Fibroblast of peridontal ligament (primary cell): Measurements from ENCODE around the gene VSTM4.

Experiments
- DNase-seq: peaks from one replicate; pipeline ENCODE4 v3.0.0-alpha.2; 2010; ENCODE audit errors: extremely low read depth

Gene VSTM4

DNA sequence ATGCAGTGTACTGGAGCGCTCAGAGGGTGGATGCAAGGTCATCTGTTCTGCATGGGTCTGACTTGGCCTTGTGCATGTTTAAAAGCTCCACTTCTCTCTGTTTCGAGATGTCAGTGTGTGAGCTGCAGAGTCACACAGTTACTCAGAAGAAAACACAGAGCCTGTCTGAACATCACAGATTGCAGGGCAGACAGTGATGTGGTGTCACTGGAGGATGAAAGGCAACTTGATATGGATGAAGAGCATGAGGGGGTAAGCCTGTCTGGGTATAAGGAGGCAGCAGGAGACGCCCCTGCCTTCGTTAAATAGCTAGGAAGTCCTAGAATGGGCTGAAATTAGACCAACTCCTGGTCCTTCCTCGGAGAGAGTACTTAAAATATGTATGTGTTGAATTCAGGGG, 108.2 kb downstream of the VSTM4 start:
- DNase-seq, result no peak

DNA sequence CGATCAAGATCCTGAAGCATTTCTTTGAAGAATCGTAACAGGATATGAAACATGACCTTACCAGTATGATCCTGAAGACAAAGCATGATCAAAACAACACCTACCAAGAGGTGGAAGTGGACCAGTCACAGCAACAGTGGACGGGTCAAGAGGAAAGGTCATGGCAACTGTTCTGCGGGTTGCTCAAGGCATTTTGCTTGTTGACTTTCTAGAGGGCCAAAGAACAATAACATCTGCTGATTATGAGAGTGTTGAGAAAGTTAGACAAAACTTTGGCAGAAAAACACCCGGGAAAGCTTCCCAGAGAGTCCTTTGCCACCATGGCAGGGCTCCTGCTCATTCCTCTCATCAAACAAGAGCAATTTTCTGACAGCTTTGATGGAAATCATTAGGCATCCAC, 110.1 kb downstream of the VSTM4 start:
- no peak for DNase-seq

DNA sequence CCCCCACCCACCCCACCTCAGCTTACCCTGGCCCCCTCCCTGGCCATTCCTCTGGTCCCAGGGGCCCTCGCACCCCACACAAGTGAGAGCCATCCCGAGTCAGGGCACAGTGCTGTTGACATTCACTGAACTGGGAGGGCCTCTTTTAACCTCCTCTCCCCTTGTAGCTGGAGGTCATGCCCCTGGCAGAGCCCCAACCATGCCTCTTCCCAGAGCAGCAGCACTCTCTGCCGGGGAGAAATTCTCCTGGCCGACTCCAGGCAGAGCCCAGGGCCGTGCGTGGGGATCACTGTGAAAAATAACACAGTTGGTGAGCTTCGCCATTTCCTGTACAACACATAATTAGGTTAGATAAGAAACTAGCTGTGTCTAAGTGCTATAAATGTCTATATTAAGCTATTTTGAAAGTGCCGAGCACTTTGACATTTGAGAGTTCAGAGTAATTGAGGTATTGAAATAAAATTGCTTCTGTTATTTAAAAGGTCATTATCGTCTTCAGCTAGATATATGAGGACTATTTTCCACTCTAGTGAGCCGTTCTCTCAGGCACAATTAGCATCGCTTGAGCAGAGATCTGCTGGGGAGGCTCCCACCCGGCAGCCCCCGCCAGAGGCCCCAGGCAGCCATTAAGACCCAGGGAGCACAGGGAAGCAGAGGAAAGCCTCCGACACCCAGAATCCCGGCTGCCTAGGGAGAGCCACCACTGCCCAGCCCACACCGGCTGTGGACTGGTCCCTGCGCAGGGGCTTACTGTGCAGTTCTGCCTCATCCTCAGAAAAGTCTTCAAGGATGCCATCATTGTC, 113.3 kb downstream of the VSTM4 start:
- DNase-seq, result no peak

DNA sequence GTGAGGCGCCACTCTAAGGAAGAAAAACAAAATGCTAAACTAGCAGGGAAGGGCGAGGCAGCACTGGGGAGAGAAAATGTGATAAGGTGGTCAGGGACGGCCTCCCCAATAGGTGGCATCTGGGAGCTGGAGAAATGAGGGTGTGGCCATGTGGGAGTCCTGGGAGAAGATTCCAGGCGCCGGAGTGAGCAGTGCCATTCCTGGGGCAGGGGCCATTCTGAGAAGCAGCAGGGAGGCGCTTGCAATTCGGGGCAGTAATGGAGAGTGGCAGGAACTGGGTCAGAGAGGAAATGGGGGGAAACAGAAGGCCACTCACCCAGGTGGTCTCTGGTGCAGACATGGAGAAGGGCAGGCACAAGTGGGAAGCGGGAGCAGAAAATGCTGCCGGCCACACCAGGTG, 113.9 kb downstream of the VSTM4 start:
- no peak for DNase-seq

DNA sequence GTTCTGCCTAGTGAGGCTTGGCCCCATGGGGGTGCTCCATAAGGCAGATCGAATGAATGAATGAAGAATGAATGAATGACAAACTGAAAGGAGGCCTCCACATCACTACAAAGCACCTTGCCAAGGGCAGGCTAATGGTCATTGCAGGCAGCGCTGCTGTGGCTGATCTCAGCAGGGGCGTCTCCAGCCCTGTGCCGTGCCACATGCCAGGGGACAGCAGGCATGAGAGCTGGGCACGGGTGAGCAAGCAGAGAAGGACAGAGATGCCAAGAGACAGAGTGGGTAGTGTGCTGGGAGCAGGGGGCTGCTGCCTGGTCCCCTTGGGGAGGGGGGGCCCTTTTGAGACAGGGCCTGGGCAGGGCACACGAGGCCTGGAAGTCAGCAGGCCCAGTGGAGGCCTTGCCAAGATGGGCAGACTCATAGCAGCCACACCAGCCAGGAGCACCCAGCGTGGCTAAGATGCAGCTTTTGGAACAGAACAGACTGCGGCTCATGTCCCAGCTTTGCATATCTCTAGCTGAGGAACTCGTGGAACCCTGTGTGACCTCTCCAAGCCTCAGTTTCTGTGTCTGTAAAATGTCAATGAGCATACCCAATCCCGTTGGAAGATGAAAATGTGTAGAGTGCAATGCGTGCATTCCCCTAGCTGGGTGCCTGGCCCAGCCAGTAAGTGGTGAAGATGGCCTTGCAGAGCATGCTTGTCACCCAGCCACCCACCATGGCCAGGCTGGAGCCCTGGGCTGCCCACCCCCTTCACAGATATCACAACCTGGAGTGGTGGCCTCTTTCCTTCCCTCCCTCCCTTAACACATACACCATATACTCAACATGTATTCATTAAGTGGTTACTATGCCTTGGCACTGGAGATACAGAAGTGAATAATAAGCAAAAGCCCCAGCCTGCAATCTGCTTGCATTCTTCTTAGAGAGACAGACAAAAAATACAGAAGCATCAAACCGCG, 114.6 kb downstream of the VSTM4 start:
- no peak for DNase-seq

DNA sequence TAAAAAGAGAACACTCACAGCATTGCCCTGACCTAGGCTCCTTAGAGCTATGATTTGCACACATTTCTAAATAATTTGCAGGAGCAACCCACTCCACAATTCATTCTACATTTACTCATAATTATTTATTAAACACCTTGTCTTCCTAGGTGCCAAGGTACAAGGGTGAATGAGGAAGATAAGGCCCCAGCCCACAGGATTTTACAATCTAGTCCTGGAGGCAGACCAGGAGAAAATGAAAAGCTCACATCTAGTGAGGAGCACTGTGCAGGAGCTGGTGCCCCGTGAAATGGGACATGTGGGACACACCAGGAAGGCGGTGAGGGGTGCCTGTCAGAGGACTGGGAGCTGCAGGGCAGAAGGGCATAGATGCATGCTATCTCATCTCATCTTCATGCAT, 116.0 kb downstream of the VSTM4 start:
- no peak for DNase-seq

DNA sequence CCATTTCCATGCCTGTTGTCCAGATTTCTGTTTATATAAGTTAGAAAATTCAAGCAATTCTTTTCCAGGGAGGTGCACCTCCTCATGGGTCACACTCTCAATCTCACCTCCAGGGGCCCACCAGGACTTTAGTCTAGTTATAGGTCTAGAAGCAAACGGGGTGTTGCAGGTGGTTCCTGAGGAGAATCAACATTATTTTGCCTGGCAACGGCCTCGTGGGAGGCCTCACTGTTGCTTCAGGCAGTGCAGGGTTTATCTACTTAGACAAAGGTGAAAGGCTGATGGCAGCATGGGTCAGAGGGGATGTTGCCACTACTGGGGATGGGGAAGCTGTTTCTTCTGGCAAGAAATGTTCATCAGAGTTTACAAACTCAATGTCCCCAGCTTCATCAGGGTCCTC, 119.0 kb downstream of the VSTM4 start:
- DNase-seq, result no peak

DNA sequence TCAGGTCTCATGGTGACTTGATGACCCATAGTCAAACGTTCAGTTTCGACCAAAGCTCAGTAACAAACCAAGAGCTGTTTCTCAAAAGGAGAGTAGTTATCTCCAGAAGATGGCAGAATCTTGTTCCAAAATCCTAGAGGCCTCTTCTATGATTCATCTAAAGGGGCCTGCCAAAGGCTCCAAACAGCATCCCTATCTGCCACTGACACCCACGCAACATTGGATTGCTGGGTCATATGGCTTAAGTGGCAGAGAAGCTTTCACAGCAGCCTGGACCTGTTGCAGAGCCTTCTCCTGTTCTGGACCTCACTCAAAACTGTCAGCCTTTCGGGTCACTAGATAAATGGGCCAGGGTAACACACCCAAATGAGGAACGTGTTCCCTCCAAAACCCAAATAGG, 121.7 kb downstream of the VSTM4 start:
- DNase-seq, result no peak

DNA sequence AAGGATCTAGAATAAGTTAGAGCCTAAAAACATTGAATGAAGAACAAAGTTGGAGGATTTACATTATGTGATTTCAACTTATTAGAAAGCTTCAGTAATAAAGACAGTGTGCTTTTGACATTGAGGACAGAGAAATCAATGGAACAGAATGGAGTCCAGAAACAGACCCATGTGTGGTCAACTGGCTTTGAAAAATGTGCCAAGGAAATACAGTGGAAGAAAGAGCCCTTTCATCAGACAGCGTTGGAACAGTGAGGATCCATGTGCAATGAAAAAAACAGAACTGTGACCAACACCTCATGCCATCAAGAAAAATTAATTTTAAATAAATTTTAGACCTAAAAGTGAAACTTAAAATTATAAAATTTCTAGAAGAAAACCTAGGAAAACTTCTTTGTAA, 125.1 kb downstream of the VSTM4 start:
- DNase-seq, result no peak

DNA sequence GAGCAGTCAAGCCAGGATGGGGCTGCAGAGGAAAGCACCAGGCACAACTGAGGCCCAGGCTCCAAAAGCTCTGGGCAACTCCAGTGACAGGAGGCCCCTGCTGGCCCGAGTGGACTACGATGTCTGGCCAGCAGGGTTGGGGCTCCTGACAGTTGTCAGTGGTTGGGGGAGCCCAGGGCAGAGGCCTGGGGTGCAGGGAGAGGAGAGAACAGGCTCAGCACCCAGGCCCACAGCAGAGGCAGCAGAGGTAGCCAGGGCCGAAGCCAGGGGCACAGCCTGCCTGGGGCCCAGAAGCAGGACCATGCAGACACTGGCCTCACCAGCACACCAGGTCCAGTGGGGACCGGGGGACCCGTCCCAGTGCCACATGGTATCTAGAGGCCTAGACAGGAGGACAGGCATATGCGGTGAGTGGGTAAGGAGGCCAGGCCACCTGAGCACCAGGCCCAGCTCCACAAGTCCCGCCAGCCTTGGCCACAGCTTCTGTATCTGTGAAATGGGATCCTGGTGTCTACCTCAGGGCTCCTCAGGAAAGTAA, 129.6 kb downstream of the VSTM4 start:
- no peak for DNase-seq

DNA sequence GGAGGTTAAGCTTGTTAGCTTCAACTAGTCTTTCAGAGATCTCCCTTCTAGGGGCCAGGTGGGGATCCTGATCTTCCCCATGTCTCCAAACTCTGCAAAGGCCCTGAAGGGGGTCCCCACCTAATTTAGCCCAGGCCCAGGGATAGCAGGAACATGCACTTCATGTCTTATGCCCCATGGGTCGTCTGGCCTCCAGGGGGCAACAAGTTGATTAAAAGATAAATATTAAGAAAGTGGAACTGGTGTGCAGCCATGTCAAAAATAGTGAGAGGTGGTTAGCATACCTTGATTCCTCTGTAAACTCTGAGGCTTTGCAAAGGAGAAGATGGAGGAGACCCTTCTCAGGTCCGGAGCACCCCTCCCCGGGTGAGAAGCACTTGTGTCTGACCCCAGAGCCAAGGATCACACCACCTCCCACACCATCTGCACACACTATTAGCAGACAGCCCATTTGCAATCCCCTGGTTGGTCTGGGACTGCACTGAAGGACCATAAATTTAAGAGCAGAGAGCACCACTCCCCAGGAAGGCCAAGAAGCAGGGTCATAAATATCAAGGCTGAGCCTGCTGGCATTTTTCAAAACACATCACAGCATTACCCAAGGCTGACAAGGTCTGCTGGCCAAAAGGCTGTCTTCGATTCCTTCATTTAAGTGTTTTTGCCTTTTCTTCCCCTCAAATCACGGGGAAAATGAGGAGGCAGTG, 131.5 kb downstream of the VSTM4 start:
- no peak for DNase-seq

DNA sequence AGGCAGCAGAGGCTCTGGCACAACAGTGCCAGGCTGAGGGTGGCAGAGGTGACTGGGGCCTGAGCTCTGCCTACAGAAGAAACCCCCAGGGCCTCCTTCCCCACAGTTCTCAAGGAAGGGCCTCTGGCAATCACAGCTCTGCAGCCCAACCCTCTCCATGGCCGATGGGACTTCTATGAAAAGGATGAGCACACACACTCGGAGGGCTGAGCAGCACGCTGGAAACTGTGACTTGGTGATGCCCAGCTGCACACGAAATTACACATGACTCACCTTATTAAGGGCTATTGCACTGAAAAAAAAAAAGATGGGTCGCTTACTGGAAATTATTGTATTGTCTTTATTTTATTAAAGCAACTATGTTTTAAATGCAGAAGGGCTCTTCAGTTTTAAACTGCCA, 132.7 kb downstream of the VSTM4 start:
- DNase-seq, result no peak

DNA sequence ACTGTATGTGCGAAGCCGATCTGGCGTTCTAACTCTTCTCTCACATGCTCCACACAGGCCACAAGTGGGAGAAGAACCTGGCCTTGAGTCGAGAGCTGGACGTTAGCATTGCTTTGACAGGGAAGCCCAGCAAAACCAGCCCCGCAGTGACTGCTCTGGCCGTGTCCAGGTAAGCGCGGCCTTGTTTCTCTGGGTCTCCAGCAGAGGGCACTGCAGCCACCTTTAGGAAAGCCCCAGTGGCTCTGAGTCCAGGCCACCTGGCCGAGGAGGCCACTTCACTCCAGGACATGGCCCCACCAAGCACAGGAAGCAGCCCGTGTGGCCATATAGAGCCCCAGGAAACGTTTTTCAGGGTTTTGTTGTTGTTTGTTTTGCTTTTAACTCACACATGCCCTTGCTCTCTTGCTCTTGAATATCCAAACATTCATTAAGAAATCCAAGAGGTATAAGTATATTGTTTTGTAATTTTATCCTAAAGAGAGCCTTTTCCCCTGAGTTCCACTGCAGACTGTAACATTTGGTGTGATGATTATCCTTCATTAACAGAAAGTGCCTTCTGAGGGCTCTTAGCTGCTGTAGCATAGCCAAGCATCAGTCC, 133.9 kb downstream of the VSTM4 start:
- DNase-seq, result peak; percentile 40

DNA sequence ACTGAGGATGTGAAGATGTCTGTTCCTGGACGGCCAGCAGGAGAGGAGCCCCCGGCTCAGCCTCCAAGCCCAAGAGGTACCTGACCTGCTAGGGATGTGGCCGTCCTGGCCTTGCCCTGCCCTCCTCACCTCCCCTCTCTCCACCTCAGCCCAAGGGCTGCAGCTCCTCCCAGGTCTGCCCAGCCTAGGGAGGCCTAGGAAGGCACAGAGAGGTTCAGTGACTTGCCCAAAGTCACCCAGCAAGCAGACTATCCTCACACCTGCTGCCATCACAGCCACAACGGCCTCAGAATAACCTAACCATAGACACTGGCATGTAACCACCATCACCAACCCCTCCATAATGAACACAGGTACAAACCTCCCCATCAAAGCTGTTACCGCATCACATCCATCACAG, 137.0 kb downstream of the VSTM4 start:
- no peak for DNase-seq

DNA sequence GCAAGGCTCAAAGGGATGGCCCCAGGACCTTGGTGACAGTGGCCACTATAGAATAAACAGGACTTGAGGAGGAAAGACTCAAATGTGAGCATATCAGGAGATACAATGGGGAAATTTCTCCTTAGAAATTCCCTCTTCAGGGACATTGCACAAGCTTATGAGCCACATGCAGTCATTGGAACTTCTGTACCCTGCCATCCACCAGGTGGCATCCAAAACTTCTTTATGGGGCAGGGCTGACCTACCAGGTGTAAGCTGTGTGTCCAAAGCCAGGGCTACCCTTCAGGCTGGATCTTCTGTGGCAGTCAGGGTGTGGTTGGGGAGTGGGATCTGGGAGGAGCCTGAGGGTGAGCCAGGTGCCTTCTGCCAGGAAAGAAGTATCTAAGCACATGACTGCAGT, 139.1 kb downstream of the VSTM4 start:
- peak; percentile 23 for DNase-seq

DNA sequence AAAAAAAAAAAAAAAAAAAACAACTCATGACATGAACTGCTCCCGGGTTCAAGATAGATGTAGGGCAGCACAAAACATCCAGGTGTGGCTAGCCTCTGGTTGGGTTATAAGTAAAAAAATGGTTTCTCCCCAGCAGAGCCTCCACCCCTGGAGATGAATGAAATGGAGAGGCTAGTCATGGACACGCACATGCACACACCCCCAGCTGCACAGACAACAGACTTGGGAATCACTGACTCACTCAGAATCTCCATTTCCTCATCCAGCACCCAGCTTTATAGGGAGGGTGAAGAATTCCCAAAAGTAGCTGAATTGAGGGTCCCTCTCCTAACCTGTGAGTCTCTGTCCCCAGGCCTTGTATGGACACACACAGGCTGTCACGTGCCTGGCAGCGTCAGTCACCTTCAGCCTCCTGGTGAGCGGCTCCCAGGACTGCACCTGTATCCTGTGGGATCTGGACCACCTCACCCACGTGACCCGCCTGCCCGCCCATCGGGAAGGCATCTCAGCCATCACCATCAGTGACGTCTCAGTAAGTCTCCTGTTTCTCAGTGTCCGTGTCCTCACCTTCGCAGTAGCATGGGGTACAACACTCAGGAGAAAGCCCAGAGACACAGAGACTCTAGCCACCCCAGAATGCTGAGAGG, 140.7 kb downstream of the VSTM4 start:
- no peak for DNase-seq

DNA sequence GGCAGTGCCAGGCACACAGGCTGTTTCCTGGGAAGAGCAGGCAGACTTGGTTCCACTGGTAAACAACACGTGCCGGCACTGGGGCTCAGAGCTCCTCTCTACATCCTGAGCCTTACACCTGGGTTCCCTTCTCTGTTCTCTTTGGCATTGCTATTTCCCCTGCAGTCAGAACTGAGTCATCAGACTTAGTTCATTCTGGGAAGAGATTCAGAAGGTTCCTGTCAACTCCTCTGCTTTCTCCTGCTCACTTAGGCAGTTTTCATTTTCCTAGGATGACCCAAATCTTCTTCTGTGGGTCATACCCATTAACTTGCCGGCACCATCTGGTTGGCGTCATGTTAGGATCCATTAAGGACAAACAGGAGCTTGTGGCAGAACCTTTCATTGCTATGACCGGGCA, 142.3 kb downstream of the VSTM4 start:
- no peak for DNase-seq

DNA sequence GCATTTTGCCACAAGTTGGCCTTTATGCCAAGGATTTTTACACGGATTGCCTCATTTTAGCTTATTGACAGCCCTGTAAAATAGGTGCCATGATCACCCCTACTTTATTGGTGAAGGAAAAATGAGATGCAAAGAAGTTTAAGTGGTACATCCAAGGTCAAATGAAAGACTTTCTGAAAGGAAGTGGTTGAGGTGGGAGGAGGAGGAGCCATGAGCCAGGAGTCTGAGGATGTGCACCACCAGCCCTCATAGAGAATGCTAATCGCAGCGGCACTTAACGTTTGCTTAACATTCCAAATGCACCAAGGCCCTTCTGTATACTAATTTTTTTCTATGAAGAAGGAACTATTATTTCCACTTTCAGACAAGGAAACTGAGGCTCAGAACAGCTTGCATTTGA, 144.7 kb downstream of the VSTM4 start:
- DNase-seq, result no peak

DNA sequence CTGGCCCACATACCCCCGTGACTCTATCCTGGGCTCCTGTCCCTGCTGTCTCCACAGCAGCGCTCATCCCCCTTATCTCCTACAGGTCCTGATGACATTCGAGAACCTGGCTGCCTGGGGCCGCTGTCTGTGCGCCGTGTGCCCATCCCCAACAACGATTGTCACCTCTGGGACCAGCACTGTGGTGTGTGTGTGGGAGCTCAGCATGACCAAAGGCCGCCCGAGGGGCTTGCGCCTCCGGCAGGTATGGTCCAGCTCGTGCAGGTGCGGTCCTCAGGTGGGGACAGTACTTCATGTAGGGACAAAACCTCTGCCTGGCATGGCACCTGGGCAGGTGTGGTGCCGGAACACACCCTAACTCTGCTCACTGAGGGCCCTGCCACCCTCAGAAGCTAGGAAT, 145.3 kb downstream of the VSTM4 start:
- DNase-seq, result no peak

DNA sequence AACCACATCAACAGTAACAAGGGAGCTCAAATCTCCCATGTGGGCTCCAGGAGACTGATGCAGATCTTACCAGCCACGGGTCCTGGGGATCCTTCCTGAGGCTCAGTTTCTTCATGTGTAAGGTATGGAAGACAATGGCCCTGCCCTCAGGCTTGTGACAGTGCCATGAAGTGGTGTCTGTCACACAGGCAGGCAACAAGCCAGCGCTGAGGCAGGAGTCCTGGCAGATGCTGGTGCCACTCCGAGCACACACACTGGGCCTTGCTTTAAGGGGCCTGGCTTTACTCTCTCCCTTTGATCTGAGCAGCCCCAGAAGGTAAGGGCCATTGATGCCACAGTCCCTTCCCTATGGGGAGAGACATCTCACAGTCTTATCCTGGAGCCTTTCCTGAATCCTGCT, 147.3 kb downstream of the VSTM4 start:
- DNase-seq, result no peak

DNA sequence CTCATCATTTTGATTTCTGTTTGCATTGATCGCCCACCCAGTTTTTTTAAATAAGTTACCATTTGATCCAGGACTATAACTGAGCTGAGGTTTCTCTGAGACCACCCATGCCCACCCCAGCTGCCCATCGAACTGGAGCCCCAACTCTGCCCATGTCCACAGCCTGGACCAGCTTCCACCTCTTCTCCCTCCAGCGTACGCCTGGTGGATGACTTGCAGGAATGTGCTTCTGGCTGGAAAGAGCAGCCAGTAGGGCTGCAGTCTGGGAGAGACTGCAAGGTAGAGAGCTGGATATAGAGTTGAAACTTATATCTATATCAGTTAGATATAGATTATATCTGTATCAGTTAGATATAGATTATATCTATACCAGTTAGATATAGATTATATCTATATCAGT, 149.9 kb downstream of the VSTM4 start:
- DNase-seq, result no peak
